NCI-H1417 (cell line): ENCODE measurements around the gene RTCA.
A peak's percentile ranks its signal among the peaks of the same experiment; 100 is the strongest.
"Not testable (repeated sequence)": the region's sequence is repeated elsewhere in the genome, so short reads cannot be mapped to it uniquely, and the experiment has no call there.

Experiments used
- DNase-seq, 3 experiments: peaks; one replicate each; lab custom pipeline; 2025; lab: John Stamatoyannopoulos, UW

The RTCA gene

GRCh38 chr1:100258427-100258826, 7.6 kb upstream of the RTCA start:
- not testable (repeated sequence) for DNase-seq

GRCh38 chr1:100261686-100262085, 4.3 kb upstream of the RTCA start:
- no peak for DNase-seq

- not testable (repeated sequence) for DNase-seq
Measured at GRCh38 chr1:100264081-100264480, 1.9 kb upstream of the RTCA start.

GRCh38 chr1:100265562-100265930, 470 bp upstream of the RTCA start:
- DNase-seq: peak; percentile 34 to 84 (median 76)

- peak in 2 of 3 experiments; percentile 35 to 54 for DNase-seq
Measured at GRCh38 chr1:100266741-100267140, 725 bp downstream of the RTCA start.

- no peak for DNase-seq
Measured at GRCh38 chr1:100267284-100267683, 1.3 kb downstream of the RTCA start.

- no peak for DNase-seq
Measured at GRCh38 chr1:100268202-100268601, 2.2 kb downstream of the RTCA start.

- DNase-seq: no peak
Measured at GRCh38 chr1:100277866-100278265, 11.8 kb downstream of the RTCA start.

- DNase-seq: no peak
Measured at GRCh38 chr1:100279358-100279923, 13.4 kb downstream of the RTCA start.

GRCh38 chr1:100279954-100280682, 14.1 kb downstream of the RTCA start:
- no peak for DNase-seq

GRCh38 chr1:100284591-100284990, 18.6 kb downstream of the RTCA start:
- no peak for DNase-seq

- no peak for DNase-seq
Measured at GRCh38 chr1:100287162-100287561, 21.1 kb downstream of the RTCA start.

GRCh38 chr1:100290291-100290690, 24.3 kb downstream of the RTCA start:
- no peak for DNase-seq

- DNase-seq: no peak
Measured at GRCh38 chr1:100292711-100293110, 26.7 kb downstream of the RTCA start.

- DNase-seq: no peak
Measured at GRCh38 chr1:100296140-100296539, 30.1 kb downstream of the RTCA start.

- not testable (repeated sequence) for DNase-seq
Measured at GRCh38 chr1:100296997-100297396, 31.0 kb downstream of the RTCA start.

- DNase-seq: no peak
Measured at GRCh38 chr1:100298512-100298911, 32.5 kb downstream of the RTCA start.

- DNase-seq: no peak
Measured at GRCh38 chr1:100299521-100300222, 33.7 kb downstream of the RTCA start.

- no peak for DNase-seq
Measured at GRCh38 chr1:100300691-100301090, 34.7 kb downstream of the RTCA start.

- DNase-seq: no peak
Measured at GRCh38 chr1:100302739-100303138, 36.7 kb downstream of the RTCA start.

GRCh38 chr1:100304227-100304626, 38.2 kb downstream of the RTCA start:
- DNase-seq: no peak

- DNase-seq: no peak
Measured at GRCh38 chr1:100304921-100305320, 38.9 kb downstream of the RTCA start.

GRCh38 chr1:100305954-100306353, 39.9 kb downstream of the RTCA start:
- no peak for DNase-seq
